ENCODE results near the gene JARID2. TPM values are rescaled to one million over a fixed set of nuclear protein-coding genes. Genes with fewer than 3 reads are reported as not detected.
A peak's percentile ranks its signal among the peaks of the same experiment; 100 is the strongest.

Gene JARID2
- total and polyA plus RNA-seq, 9 of the 15 experiments (the other 6 are each of a cell fraction or from before 2014, with no cell fraction given): 5.0 to 29.0 (median 15.6) TPM

DNA sequence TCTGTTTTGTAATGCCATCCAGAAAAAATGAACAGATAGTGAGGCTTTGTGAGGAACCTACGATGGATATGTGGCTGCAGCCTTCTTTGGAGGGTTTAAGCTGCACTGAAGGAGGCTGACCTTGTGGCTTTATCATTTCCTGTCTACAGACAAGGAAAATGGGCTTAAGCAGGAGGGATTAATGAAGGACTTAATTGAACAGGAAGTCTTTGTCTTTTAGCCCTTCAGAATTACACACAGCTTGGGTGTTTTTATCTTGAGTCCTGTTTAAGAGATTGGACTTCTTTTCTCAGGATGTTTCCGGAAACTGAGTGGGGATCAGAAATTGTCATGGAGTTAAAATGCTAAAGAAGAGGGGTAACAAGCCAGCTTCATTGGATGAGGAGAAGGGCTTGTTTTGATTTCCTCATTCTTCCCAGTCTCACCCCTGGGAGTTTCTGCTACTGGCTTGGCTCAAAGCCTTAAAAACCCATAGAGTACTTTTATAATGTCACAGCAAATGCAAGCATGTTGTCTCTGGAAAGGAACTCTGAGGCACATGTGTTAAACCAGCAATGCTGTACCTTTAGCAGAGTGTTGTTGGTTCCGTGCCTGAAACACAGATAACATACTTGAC is 193.6 kb downstream of the JARID2 start (continued):
- TF ChIP-seq, protein P1, sequence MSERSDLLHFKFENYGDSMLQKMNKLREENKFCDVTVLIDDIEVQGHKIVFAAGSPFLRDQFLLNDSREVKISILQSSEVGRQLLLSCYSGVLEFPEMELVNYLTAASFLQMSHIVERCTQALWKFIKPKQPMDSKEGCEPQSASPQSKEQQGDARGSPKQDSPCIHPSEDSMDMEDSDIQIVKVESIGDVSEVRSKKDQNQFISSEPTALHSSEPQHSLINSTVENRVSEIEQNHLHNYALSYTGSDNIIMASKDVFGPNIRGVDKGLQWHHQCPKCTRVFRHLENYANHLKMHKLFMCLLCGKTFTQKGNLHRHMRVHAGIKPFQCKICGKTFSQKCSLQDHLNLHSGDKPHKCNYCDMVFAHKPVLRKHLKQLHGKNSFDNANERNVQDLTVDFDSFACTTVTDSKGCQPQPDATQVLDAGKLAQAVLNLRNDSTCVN (CRISPR knock-in tag; IDR thresholded peaks at IDR 0.05): no peak
- TF ChIP-seq YY1 (IDR thresholded peaks at IDR 0.05; ENCODE audit: borderline replicate concordance in 1 of 3, control insufficient read depth in 1 of 3, extremely low read depth in 1 of 3, insufficient read depth in 3 of 3, insufficient read length in 1 of 3, insufficient replicate concordance in 2 of 3, low read depth in 1 of 3, low read length in 2 of 3): no peak
- TF ChIP-seq ETS2 (tag; IDR thresholded peaks at IDR 0.05; ENCODE audit: borderline replicate concordance, poor library complexity, severe bottlenecking): no peak
- no peak for TF ChIP-seq CBX8 (IDR thresholded peaks at IDR 0.05; ENCODE audit: borderline replicate concordance, extremely low read depth, low read depth, low read length, poor library complexity, severe bottlenecking)
- TF ChIP-seq ZFP1 (CRISPR knock-in tag; IDR thresholded peaks at IDR 0.05): no peak
- TF ChIP-seq EWSR1 (IDR thresholded peaks at IDR 0.05; ENCODE audit: borderline replicate concordance, low read depth, partially characterized antibody): no peak
- no peak for TF ChIP-seq ZSCAN29 (IDR thresholded peaks at IDR 0.05)
- no peak for TF ChIP-seq HNRNPLL (IDR thresholded peaks at IDR 0.05; ENCODE audit: low read depth, low read length, poor library complexity, severe bottlenecking)
- TF ChIP-seq, protein P2, sequence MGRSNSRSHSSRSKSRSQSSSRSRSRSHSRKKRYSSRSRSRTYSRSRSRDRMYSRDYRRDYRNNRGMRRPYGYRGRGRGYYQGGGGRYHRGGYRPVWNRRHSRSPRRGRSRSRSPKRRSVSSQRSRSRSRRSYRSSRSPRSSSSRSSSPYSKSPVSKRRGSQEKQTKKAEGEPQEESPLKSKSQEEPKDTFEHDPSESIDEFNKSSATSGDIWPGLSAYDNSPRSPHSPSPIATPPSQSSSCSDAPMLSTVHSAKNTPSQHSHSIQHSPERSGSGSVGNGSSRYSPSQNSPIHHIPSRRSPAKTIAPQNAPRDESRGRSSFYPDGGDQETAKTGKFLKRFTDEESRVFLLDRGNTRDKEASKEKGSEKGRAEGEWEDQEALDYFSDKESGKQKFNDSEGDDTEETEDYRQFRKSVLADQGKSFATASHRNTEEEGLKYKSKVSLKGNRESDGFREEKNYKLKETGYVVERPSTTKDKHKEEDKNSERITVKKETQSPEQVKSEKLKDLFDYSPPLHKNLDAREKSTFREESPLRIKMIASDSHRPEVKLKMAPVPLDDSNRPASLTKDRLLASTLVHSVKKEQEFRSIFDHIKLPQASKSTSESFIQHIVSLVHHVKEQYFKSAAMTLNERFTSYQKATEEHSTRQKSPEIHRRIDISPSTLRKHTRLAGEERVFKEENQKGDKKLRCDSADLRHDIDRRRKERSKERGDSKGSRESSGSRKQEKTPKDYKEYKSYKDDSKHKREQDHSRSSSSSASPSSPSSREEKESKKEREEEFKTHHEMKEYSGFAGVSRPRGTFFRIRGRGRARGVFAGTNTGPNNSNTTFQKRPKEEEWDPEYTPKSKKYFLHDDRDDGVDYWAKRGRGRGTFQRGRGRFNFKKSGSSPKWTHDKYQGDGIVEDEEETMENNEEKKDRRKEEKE (IDR thresholded peaks at IDR 0.05; ENCODE audit: borderline replicate concordance in 1 of 2, control insufficient read depth in 1 of 2, low read depth in 2 of 2, low read length in 1 of 2): no peak
- TF ChIP-seq ZNF277 (CRISPR knock-in tag; IDR thresholded peaks at IDR 0.05; ENCODE audit: borderline replicate concordance): no peak
- TF ChIP-seq, protein P3, sequence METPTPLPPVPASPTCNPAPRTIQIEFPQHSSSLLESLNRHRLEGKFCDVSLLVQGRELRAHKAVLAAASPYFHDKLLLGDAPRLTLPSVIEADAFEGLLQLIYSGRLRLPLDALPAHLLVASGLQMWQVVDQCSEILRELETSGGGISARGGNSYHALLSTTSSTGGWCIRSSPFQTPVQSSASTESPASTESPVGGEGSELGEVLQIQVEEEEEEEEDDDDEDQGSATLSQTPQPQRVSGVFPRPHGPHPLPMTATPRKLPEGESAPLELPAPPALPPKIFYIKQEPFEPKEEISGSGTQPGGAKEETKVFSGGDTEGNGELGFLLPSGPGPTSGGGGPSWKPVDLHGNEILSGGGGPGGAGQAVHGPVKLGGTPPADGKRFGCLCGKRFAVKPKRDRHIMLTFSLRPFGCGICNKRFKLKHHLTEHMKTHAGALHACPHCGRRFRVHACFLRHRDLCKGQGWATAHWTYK (CRISPR knock-in tag; IDR thresholded peaks at IDR 0.05): no peak
- peak; percentile 40 for TF ChIP-seq DACH1 (IDR thresholded peaks at IDR 0.05; ENCODE audit: partially characterized antibody)
- TF ChIP-seq ZNF263 (CRISPR knock-in tag; IDR thresholded peaks at IDR 0.05; ENCODE audit: borderline replicate concordance): no peak
- TF ChIP-seq MCM3 (IDR thresholded peaks at IDR 0.05): no peak
- TF ChIP-seq FUS (optimal IDR thresholded peaks at IDR 0.05; ENCODE audit: low read depth, low read length): no peak
- TF ChIP-seq TEAD4 (IDR thresholded peaks at IDR 0.05; ENCODE audit: low read length): no peak
- no peak for TF ChIP-seq TEAD4 (CRISPR knock-in tag; IDR thresholded peaks at IDR 0.05; ENCODE audit: borderline replicate concordance)
- TF ChIP-seq, protein P4, sequence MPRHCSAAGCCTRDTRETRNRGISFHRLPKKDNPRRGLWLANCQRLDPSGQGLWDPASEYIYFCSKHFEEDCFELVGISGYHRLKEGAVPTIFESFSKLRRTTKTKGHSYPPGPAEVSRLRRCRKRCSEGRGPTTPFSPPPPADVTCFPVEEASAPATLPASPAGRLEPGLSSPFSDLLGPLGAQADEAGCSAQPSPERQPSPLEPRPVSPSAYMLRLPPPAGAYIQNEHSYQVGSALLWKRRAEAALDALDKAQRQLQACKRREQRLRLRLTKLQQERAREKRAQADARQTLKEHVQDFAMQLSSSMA (CRISPR knock-in tag; IDR thresholded peaks at IDR 0.05): peak; percentile 39; the same call in 1 of the 2 replicates

All from K562 (cell line).